Raji (cell line): ENCODE data around the gene PTPN5.

ENCODE experiments used
- POLR2A ChIP-seq: IDR thresholded peaks from 2 replicates; pipeline ENCODE4 v1.6.1; 2011; ENCODE audit warnings: low read depth, low read length, control low read depth; ENCODE audit not compliant: insufficient read depth

PTPN5 gene

DNA sequence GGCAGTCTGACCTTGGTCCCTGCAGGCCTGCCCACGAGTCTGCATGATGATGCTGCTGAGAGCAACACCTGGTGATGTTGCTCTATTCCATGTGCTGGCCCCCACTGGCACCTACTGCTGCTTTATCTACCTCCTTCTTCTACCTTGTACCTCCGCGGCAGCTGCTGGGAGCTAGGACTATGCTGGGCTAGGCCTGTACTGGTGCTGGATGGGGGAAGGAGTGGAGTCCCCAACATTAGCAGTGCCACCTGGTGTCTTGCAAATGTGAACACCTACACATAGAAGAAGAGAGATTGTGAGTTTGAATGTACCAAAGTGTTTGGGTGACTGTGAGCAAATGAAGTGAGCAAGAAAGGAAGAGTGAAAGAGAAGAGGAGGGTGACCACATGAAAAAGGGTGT lies 30.5 kb downstream of the PTPN5 start:
- no peak for TF ChIP-seq POLR2A

- TF ChIP-seq POLR2A, result no peak
These were observed 33.8 kb downstream of the PTPN5 start for GRCh38 chr11:18757811-18758210.

GRCh38 chr11:18756889-18757288 lies 34.7 kb downstream of the PTPN5 start:
- TF ChIP-seq POLR2A, result no peak

- TF ChIP-seq POLR2A, result no peak
These were observed 37.3 kb downstream of the PTPN5 start for GRCh38 chr11:18754308-18754707.

DNA sequence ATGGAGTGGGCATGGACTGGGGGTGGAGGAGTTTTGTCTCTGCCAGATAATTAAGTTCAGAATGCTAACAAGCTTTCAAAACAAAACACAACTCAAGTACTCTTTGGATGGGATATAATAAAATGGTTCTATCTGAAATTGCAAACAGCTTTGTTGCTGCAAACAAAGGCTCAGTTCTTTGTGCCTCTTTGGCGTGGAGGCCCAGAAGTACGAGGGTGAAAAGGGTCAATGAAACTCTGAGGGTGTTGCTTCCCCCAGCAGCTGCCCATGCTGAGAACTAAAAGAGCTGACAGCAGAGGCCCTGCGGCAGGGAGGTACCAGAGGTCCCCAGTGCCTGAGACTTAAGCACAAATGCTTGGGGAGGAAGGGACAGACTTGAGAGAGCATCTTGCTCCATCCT lies 39.1 kb downstream of the PTPN5 start:
- no peak for TF ChIP-seq POLR2A

- no peak for TF ChIP-seq POLR2A
These were observed 40.7 kb downstream of the PTPN5 start for GRCh38 chr11:18750944-18751343.

DNA sequence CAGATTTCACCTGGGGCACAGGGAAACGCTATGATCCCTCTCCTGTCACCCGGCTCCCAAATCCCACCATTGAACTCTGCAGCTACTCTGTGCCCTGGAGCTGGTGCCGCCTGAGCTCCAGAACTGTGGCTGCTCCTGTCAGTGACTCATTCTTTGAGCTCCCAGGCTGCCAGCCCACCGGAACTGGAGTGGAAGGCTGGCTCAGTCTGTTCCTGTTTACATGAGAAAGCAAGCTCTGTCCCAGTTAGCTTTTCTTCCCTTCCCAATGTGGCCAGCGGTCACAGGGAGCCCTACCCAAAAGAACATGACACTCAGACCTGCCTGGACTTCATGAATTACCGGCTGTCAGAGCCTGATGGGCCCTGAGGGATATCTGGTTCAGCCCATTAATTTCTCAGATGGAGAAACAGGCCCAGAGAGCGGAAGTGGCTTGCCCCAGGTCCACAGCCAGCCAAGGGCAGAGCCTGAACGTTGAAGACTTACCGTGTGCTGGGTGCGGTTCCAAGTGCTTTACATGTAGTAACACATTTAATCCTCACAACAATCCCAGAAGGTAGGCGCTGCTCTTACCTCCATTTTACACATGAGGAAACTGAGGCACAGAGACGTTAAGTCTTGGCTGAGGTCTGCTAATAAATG lies 41.8 kb downstream of the PTPN5 start:
- no peak for TF ChIP-seq POLR2A

DNA sequence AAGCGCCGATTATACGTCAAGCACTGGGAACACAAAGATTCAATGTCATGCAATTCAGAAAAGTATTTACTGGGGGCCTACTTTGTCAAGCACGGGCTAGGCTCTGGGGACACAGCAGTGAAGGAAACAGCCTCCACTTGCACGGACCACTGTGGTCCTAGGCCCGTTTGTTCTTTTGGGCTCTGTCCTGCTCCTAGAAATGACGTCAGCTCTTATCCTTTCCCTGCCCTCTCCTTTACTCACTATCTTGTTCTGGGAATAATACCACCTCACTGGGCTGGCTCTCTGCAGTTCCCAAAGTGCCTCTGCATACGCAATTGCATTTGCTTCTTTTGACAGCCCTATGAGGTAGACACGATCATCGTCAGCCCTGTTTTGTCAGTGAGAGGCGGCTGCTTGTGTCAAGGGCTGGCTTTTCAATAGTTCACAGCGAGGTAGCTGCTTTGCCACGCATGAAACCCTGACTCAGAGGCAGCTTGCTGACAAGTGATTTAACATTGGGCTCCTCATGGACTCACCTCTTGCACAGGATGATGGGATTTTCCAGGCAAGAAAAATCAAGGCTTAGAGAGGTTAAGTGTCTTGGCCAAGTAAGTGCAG lies 42.7 kb downstream of the PTPN5 start:
- TF ChIP-seq POLR2A, result no peak

GRCh38 chr11:18745251-18745650 lies 46.3 kb downstream of the PTPN5 start:
- TF ChIP-seq POLR2A, result no peak

DNA sequence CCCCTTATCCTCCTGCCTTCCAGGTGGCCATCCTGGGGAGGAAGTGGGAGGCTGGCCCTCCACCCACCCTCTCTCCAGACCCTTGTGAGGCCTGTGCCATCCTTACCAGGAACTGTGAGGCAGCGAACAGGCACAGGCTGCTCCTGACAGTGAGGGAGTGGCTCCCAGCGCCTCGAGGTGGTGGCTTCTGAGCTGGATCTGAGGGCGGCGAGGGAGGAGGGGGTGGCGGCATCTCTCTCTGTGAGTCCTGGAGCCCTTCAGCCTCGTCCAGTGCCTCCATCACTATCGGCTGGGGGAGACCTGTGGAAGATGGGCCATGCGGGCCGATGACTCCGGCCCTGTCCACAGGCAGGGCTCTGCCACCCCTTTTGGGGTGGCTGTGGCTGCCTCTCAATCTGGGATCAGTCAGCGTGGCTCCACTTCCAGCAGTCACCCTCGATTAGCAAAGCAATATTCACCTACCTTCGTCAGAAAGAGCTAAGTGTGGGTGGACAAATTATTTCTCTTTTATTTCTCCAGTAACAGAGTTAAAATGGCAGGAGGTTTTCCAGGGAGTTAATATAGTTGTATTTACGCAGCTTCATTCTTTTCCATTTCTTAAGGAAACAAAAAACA lies 47.6 kb downstream of the PTPN5 start:
- TF ChIP-seq POLR2A, result no peak

DNA sequence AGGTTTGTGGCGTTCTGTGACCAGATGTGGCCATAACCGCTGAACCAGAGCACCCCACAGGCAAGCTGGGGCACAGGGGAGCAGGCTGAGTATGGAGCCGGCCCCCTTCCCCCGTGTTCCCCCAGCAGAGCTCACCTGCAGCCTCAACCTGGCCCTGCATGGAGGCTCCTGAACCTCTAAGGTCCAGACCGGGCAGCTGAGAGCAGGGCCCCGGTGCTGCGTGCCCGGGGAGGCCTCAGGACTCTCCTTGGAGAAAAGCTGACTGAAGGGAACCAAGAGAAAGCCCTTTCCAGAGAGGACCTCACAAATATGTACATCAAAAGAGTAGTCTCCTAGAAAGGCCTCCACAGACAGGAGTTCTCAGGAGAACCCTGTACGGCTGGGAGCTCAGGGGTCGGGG lies 48.2 kb downstream of the PTPN5 start:
- TF ChIP-seq POLR2A, result no peak

- TF ChIP-seq POLR2A, result no peak
These were observed 49.8 kb downstream of the PTPN5 start for GRCh38 chr11:18741783-18742182.

DNA sequence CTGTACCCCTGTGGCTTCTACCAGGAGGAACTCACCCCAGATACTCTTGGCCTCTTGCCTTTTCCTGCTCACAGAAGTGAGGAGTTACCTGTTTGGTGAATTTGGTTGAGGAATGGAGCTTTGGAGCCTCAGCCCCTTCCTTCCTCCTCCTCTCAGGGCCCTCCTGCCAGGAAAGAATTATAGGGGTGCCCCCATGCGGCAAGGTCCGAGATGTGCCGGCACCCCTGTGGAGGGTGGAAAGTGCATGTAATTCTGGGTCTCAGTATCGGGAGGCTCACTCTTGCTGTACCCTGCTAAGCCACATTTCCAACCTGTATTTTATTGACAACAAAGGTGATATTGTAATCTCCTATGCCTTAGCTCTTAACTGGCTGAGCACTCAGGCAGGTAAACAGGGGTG lies 51.9 kb downstream of the PTPN5 start:
- no peak for TF ChIP-seq POLR2A

DNA sequence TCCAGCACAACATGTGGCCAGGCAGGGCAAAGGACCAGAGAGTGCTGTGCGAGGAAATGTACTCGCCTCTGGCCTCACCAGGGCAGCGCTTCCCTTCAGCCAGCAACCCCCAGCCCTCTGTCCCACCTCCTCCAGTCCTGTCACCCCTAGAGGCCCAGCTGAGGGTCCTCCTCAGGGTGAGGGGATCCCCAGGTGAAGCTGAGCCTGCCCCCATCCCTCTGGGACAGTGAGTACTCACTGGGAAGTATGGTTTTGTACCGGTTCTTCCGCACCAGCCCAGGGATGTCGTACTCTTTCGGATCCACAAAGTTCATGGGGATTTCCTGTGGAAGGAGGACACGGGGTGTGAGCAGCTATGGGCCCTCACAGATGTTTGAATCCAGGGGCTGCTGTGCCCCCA lies 54.0 kb downstream of the PTPN5 start:
- no peak for TF ChIP-seq POLR2A

DNA sequence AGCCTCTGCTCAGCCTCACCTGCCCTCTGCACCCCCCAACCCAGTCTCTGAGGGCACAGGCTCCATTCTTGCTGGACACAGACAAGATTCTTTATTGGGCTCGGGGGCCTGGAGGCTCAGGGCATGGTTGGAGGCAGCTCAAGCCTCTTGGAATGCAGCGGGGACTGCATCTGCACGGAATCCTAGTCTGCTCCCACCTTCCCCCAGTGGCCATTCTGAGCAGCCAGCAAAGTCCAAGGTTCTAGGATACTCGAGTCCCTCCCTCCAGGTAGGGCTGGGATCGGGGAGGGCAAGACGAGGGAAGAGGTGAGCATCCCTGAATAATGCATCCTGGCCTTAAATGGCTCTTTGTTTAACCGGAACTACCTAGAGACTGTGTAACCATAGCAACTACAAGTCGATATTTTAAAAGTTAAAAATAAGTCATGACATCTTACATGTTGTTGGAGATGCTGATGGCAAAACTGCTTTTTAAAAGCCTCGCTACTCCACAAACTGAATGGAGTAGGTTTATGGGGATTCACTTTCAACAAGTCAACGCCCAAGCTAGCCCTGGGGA lies 54.9 kb downstream of the PTPN5 start:
- no peak for TF ChIP-seq POLR2A

- TF ChIP-seq POLR2A, result no peak
These were observed 58.4 kb downstream of the PTPN5 start for GRCh38 chr11:18733202-18733601.
